ENCODE measurements around the gene CMPK1. TPM values are rescaled to one million over a fixed set of nuclear protein-coding genes. Genes with fewer than 3 reads are reported as not detected.
"Not testable (repeated sequence)": the region's sequence is repeated elsewhere in the genome, so short reads cannot be mapped to it uniquely, and the experiment has no call there.

CMPK1 gene
- total RNA-seq = 10 to 100 TPM; 62.0 to 70.3 TPM

DNA sequence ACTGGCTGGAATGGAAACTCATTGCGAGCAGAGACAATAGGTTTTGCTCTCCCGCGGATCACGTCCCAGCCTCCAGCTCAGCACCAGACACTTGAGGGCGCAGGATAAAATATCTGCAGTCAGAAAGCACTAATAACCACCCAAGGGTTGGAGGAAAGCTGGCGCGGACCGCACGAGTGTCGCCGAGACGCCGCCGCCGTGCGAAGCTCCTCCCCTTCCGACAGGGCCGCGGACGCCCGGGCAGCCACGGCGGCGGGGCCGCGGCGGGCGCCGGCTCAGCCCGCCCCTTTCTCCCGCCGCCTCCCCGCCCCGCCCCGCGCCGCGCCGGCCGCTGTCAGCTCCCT is at the start of gene CMPK1:
CMPK1 (plus strand) TSS at position 213 of the 344 bp plus-strand sequence. CDS start 156 bp downstream, outside the sequence.
- DNase-seq (peak; percentile 83 to 90 (median 88)), ATAC-seq (peak; percentile 87)
- Histone ChIP-seq H3K27ac (peak within 1 kb of the TSS; percentile 89 to 99 (median 98)), H3K4me3 (peak within 1 kb of the TSS; percentile 56 to 91), H3K36me3 (replicated peaks in 1 of 2; ENCODE audit: insufficient read depth in 1 of 2, low read depth in 2 of 2) (no peaks in the 10 kb centered on the region), H3K27me3 (no peaks in the 10 kb centered on the region), H3K9me3 (no peaks in the 10 kb centered on the region), H3K4me1 (peaks cover 43% of the 10 kb centered on the region)
- intact Hi-C loops (cut with DNase I) = no loop called here
- 0% methylated on average over 4 to 27 of the region's 40 CpGs for WGBS, 2 donors
- TF ChIP-seq CTCF (IDR thresholded peaks at IDR 0.05) (peak in 2 of 7 experiments; percentile 5 to 7), POLR2A (IDR thresholded peaks at IDR 0.05) (peak in 2 of 3 donors; percentile 76 to 77)

DNA sequence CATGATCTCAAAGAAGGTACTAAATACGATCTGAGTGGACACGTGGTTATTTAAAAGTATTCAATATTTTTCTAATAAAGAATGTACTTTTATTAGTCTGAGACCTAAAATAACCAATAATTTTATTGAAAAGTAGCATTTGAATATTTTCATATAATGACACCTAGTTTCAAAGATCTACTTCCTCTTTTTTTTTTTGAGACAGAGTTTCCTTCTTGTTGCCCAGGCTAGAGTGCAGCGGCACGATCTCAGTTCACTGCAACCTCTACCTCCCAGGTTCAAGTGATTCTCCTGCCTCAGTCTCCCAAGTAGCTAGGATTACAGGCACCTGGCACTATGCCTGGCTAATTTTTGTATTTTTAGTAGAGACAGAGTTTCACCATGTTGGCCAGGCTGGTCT is 45.5 kb upstream of the CMPK1 start:
- intact Hi-C loops (cut with DNase I); DNase-seq; H3K4me1 ChIP-seq; H3K27me3 ChIP-seq; H3K27ac ChIP-seq; ATAC-seq; H3K9me3 ChIP-seq; H3K4me3 ChIP-seq; H3K36me3 ChIP-seq (replicated peaks in 1 of 2; ENCODE audit: insufficient read depth in 1 of 2, low read depth in 2 of 2): not testable (repeated sequence)
- 84 to 93% methylated on average over 4 of the region's 4 CpGs for WGBS, 2 donors

DNA sequence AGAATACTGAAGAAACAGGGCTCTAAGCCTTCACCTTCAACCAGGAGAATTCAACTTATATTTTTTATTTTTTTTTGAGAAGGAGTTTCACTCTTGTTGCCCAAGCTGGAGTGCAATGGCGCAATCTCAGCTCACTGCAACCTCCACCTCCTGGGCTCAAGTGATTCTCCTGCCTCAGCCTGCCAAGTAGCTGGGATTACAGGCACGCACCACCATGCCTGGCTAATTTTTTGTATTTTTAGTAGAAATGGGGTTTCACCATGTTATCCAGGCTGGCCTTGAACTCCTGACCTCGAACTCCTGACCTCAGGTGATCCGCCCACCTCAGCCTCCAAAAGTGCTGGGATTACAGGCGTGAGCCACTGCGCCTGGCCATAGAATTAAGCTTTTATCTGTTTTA is 38.7 kb upstream of the CMPK1 start:
- DNase-seq; H3K9me3 ChIP-seq; intact Hi-C loops (cut with DNase I); H3K4me1 ChIP-seq; H3K27me3 ChIP-seq; H3K4me3 ChIP-seq; H3K36me3 ChIP-seq (replicated peaks in 1 of 2; ENCODE audit: insufficient read depth in 1 of 2, low read depth in 2 of 2); ATAC-seq; H3K27ac ChIP-seq: not testable (repeated sequence)
- WGBS, 2 donors = 95 to 97% methylated on average over 6 of the region's 6 CpGs

DNA sequence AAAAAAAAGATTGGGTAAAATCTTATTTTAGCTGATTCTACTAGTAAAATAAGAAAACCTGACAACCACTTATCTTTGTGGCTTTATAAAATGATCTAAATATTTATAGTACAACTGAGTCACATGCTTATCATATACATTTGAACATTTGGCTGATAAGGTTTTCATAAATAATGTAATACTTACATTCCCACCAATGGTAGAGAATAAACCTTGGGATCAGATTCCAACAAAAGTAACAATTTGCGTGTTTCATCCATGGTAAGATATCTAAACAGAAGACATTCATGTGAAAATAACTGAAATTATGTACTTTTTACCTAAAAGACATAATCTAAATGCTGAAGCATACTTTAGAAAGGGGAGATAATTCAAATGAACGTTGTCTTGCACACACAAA is 38.0 kb upstream of the CMPK1 start:
- DNase-seq (no peak), ATAC-seq (no peak)
- Histone ChIP-seq H3K9me3 (no peaks in the 10 kb centered on the region), H3K27me3 (no peaks in the 10 kb centered on the region), H3K27ac (no peak overlapping the region), H3K4me1 (no peaks in the 10 kb centered on the region), H3K4me3 (no peak overlapping the region), H3K36me3 (replicated peaks in 1 of 2; ENCODE audit: insufficient read depth in 1 of 2, low read depth in 2 of 2) (no peaks in the 10 kb centered on the region)
- intact Hi-C loops (cut with DNase I) = no loop called here
- 79 to 87% methylated on average over 2 of the region's 2 CpGs for WGBS, 2 donors
- TF ChIP-seq POLR2A (IDR thresholded peaks at IDR 0.05) (no peak), CTCF (IDR thresholded peaks at IDR 0.05) (no peak)

DNA sequence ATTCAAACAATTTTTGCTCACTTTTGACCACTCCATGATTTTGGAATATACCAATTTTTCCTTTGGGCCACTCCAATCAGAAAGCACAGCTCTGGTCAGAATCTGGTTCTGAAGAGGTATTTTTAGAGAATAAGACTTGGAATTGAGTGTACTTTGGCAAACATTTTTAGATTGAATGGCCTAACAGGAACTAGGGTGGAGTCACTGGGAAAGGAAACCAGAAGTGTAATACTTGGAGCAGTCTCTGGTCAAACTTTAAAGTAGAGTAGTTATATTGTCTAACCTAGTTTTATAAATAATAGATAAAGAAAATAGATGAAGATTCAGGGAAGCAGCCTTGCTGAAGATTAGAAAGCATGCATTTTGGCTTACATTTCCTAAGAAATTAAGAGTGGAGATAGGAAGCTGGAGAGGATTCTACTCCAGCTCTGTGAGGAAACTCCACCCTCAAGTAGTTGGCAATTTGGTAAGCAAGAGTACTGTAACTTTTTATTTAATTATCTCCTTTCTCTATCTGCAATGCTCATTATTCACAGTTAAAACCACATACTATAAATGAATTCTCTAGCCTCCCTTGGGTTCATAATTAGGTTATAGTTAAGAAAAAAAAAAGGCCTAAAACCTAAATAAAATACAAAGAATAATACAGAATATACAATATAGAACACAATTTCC is 35.4 kb upstream of the CMPK1 start:
- ATAC-seq = no peak

More for the DNA sequence above, 35.4 kb upstream of the CMPK1 start:
- H3K27me3 ChIP-seq = no peaks in the 10 kb centered on the region
- DNase-seq = no peak
- no peaks in the 10 kb centered on the region for H3K4me1 ChIP-seq
- no peaks in the 10 kb centered on the region for H3K9me3 ChIP-seq
- intact Hi-C loops (cut with DNase I) = no loop called here
- H3K27ac ChIP-seq = no peak overlapping the region
- TF ChIP-seq POLR2A (IDR thresholded peaks at IDR 0.05) = no peak
- TF ChIP-seq CTCF (IDR thresholded peaks at IDR 0.05) = no peak
- H3K4me3 ChIP-seq = no peak overlapping the region
- H3K36me3 ChIP-seq (replicated peaks in 1 of 2; ENCODE audit: insufficient read depth in 1 of 2, low read depth in 2 of 2) = no peaks in the 10 kb centered on the region
